Measurements from ENCODE around the gene FNDC3B. TPM values are rescaled to one million over a fixed set of nuclear protein-coding genes. Genes with fewer than 3 reads are reported as not detected.

Gene FNDC3B
- total RNA-seq, 4 donors from 2014 or later, result 49.7 to 188 (median 165) TPM

- TF ChIP-seq POLR2A (IDR thresholded peaks at IDR 0.05) (no peak), CTCF (IDR thresholded peaks at IDR 0.05) (no peak)
- Histone ChIP-seq H3K36me3 (no peaks in the 10 kb centered on the region), H3K4me1 (peaks cover 16 to 42% of the 10 kb centered on the region in 2 donors), H3K27me3 (no peaks in the 10 kb centered on the region), H3K27ac (peak overlapping the region; percentile 82 to 95), H3K4me3 (no peak overlapping the region), H3K9me3 (no peaks in the 10 kb centered on the region)
- DNase-seq, result no peak
- intact Hi-C loops (cut with DNase I; ENCODE audit: low total_unique reads), result no loop called here
These were observed 281.1 kb downstream of the FNDC3B start for GRCh38 chr3:172320468-172320867.

GRCh38 chr3:172321035-172321434 lies 281.7 kb downstream of the FNDC3B start:
- Histone ChIP-seq H3K4me3 (no peak overlapping the region), H3K27ac (peak overlapping the region; percentile 82 to 95), H3K36me3 (no peaks in the 10 kb centered on the region), H3K9me3 (no peaks in the 10 kb centered on the region), H3K4me1 (peaks cover 16 to 41% of the 10 kb centered on the region in 2 donors), H3K27me3 (no peaks in the 10 kb centered on the region)
- TF ChIP-seq CTCF (IDR thresholded peaks at IDR 0.05) (peak in 1 of 4 experiments; percentile 12), POLR2A (IDR thresholded peaks at IDR 0.05) (no peak)
- intact Hi-C loops (cut with DNase I; ENCODE audit: low total_unique reads), result no loop called here
- DNase-seq, result no peak

- intact Hi-C loops (cut with DNase I; ENCODE audit: low total_unique reads), result no loop called here
- Histone ChIP-seq H3K9me3 (no peaks in the 10 kb centered on the region), H3K36me3 (no peaks in the 10 kb centered on the region), H3K27me3 (no peaks in the 10 kb centered on the region), H3K4me1 (peaks cover 1 to 12% of the 10 kb centered on the region in 2 donors), H3K4me3 (no peak overlapping the region), H3K27ac (peak overlapping the region; percentile 26 to 64)
- TF ChIP-seq POLR2A (IDR thresholded peaks at IDR 0.05), result no peak
- DNase-seq, result peak in 1 of 2 donors; percentile 43
These were observed 284.7 kb downstream of the FNDC3B start for GRCh38 chr3:172323894-172324610.

- peak overlapping the region; percentile 26 to 43 for H3K27ac ChIP-seq
- no peak overlapping the region for H3K4me3 ChIP-seq
- TF ChIP-seq CTCF (IDR thresholded peaks at IDR 0.05) (no peak), POLR2A (IDR thresholded peaks at IDR 0.05) (no peak)
- H3K9me3 ChIP-seq, result no peaks in the 10 kb centered on the region
- intact Hi-C loops (cut with DNase I; ENCODE audit: low total_unique reads), result no loop called here
- H3K36me3 ChIP-seq, result no peaks in the 10 kb centered on the region
- H3K4me1 ChIP-seq, result peaks cover 0 to 11% of the 10 kb centered on the region in 2 donors
- DNase-seq, result no peak
- no peaks in the 10 kb centered on the region for H3K27me3 ChIP-seq
These were observed 285.3 kb downstream of the FNDC3B start for GRCh38 chr3:172324611-172325203.

- H3K36me3 ChIP-seq, result no peaks in the 10 kb centered on the region
These were observed 286.1 kb downstream of the FNDC3B start for GRCh38 chr3:172325461-172325860.

GRCh38 chr3:172326993-172327392 lies 287.6 kb downstream of the FNDC3B start:
- Histone ChIP-seq H3K36me3 (no peaks in the 10 kb centered on the region), H3K9me3 (no peaks in the 10 kb centered on the region), H3K4me1 (no peaks in the 10 kb centered on the region), H3K4me3 (no peak overlapping the region), H3K27ac (no peak overlapping the region), H3K27me3 (no peaks in the 10 kb centered on the region)
- intact Hi-C loops (cut with DNase I; ENCODE audit: low total_unique reads), result no loop called here
- DNase-seq, result no peak
- no peak for TF ChIP-seq CTCF (IDR thresholded peaks at IDR 0.05)
- TF ChIP-seq POLR2A (IDR thresholded peaks at IDR 0.05), result no peak

More at GRCh38 chr3:172325461-172325860, 286.1 kb downstream of the FNDC3B start:
- Histone ChIP-seq H3K9me3 (no peaks in the 10 kb centered on the region), H3K4me1 (peaks cover 0 to 9% of the 10 kb centered on the region in 2 donors), H3K4me3 (no peak overlapping the region), H3K27me3 (no peaks in the 10 kb centered on the region), H3K27ac (no peak overlapping the region)
- no peak for DNase-seq
- TF ChIP-seq POLR2A (IDR thresholded peaks at IDR 0.05), result no peak
- intact Hi-C loops (cut with DNase I; ENCODE audit: low total_unique reads), result no loop called here
